ENCODE measurements around the gene RSAD2. TPM values are rescaled to one million over a fixed set of nuclear protein-coding genes. Genes with fewer than 3 reads are reported as not detected.

RSAD2 gene
- total and polyA plus RNA-seq, 9 of the 15 experiments (the other 6 are each of a cell fraction or from before 2014, with no cell fraction given): 0.15 to 1.4 (median 0.28) TPM

- TF ChIP-seq, protein P1, sequence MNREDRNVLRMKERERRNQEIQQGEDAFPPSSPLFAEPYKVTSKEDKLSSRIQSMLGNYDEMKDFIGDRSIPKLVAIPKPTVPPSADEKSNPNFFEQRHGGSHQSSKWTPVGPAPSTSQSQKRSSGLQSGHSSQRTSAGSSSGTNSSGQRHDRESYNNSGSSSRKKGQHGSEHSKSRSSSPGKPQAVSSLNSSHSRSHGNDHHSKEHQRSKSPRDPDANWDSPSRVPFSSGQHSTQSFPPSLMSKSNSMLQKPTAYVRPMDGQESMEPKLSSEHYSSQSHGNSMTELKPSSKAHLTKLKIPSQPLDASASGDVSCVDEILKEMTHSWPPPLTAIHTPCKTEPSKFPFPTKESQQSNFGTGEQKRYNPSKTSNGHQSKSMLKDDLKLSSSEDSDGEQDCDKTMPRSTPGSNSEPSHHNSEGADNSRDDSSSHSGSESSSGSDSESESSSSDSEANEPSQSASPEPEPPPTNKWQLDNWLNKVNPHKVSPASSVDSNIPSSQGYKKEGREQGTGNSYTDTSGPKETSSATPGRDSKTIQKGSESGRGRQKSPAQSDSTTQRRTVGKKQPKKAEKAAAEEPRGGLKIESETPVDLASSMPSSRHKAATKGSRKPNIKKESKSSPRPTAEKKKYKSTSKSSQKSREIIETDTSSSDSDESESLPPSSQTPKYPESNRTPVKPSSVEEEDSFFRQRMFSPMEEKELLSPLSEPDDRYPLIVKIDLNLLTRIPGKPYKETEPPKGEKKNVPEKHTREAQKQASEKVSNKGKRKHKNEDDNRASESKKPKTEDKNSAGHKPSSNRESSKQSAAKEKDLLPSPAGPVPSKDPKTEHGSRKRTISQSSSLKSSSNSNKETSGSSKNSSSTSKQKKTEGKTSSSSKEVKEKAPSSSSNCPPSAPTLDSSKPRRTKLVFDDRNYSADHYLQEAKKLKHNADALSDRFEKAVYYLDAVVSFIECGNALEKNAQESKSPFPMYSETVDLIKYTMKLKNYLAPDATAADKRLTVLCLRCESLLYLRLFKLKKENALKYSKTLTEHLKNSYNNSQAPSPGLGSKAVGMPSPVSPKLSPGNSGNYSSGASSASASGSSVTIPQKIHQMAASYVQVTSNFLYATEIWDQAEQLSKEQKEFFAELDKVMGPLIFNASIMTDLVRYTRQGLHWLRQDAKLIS (CRISPR knock-in tag; IDR thresholded peaks at IDR 0.05): 0 out of 2 replicates have a peak, but pooled peaks have one; percentile 21
- TF ChIP-seq SRSF1 (IDR thresholded peaks at IDR 0.05; ENCODE audit: low read depth, low read length) (no peak), ZNF445 (CRISPR knock-in tag; IDR thresholded peaks at IDR 0.05; ENCODE audit: low read depth) (no peak), ZC3H8 (IDR thresholded peaks at IDR 0.05) (no peak), CBFA2T3 (IDR thresholded peaks at IDR 0.05) (peak; percentile 76), ZSCAN32 (CRISPR knock-in tag; IDR thresholded peaks at IDR 0.05) (no peak), SNRNP70 (optimal IDR thresholded peaks at IDR 0.05; ENCODE audit: low read depth, low read length) (no peak), SMAD2 (IDR thresholded peaks at IDR 0.05; ENCODE audit: low read depth, low read length) (no peak), HOXB6 (CRISPR knock-in tag; IDR thresholded peaks at IDR 0.05; ENCODE audit: borderline replicate concordance) (no peak), ZNF134 (CRISPR knock-in tag; conservative IDR thresholded peaks at IDR 0.05) (no peak), FOXM1 (IDR thresholded peaks at IDR 0.05; ENCODE audit: low read depth) (no peak; the same call in 1 of the 2 replicates), FOXM1 (CRISPR knock-in tag; IDR thresholded peaks at IDR 0.05; ENCODE audit: low read depth) (no peak), MAFK (IDR thresholded peaks at IDR 0.05; ENCODE audit: low read length) (no peak), CCAR2 (IDR thresholded peaks at IDR 0.05; ENCODE audit: low read depth, low read length) (no peak), SMARCA4 (IDR thresholded peaks at IDR 0.05) (0 out of 2 replicates have a peak, but pooled peaks have one; percentile 8), SNIP1 (IDR thresholded peaks at IDR 0.05; ENCODE audit: low read depth) (no peak), ZNF830 (CRISPR knock-in tag; IDR thresholded peaks at IDR 0.05) (no peak), MTA1 (IDR thresholded peaks at IDR 0.05; ENCODE audit: borderline replicate concordance) (no peak; the same call in 1 of the 2 replicates), ZNF311 (CRISPR knock-in tag; IDR thresholded peaks at IDR 0.05) (no peak), IFI16 (CRISPR knock-in tag; IDR thresholded peaks at IDR 0.05) (no peak)
- TF ChIP-seq, protein P2, sequence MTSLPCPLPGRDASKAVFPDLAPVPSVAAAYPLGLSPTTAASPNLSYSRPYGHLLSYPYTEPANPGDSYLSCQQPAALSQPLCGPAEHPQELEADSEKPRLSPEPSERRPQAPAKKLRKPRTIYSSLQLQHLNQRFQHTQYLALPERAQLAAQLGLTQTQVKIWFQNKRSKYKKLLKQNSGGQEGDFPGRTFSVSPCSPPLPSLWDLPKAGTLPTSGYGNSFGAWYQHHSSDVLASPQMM (CRISPR knock-in tag; IDR thresholded peaks at IDR 0.05): no peak
- TF ChIP-seq, protein P3, sequence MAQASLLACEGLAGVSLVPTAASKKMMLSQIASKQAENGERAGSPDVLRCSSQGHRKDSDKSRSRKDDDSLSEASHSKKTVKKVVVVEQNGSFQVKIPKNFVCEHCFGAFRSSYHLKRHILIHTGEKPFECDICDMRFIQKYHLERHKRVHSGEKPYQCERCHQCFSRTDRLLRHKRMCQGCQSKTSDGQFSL (CRISPR knock-in tag; IDR thresholded peaks at IDR 0.05): no peak
- TF ChIP-seq, protein P3 (tag; IDR thresholded peaks at IDR 0.05): no peak
- TF ChIP-seq, protein P4, sequence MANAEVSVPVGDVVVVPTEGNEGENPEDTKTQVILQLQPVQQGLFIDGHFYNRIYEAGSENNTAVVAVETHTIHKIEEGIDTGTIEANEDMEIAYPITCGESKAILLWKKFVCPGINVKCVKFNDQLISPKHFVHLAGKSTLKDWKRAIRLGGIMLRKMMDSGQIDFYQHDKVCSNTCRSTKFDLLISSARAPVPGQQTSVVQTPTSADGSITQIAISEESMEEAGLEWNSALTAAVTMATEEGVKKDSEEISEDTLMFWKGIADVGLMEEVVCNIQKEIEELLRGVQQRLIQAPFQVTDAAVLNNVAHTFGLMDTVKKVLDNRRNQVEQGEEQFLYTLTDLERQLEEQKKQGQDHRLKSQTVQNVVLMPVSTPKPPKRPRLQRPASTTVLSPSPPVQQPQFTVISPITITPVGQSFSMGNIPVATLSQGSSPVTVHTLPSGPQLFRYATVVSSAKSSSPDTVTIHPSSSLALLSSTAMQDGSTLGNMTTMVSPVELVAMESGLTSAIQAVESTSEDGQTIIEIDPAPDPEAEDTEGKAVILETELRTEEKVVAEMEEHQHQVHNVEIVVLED (CRISPR knock-in tag; IDR thresholded peaks at IDR 0.05): no peak
Measured at GRCh38 chr2:6883448-6884122, 6.0 kb downstream of the RSAD2 start (continued).
